ENCODE measurements around the gene AGR2.
A peak's percentile ranks its signal among the peaks of the same experiment; 100 is the strongest.

AGR2 gene

GRCh38 chr7:16838891-16839290 is 34.1 kb upstream of the AGR2 start:
- Histone ChIP-seq H3K27me3 (ENCODE audit: control insufficient read depth, insufficient read depth, low read length) (no peaks in the 10 kb centered on the region), H3K9me3 (ENCODE audit: control insufficient read depth, low read length) (no peaks in the 10 kb centered on the region), H3K9ac (ENCODE audit: low read length) (no peak overlapping the region), H3K36me3 (ENCODE audit: control insufficient read depth, insufficient read depth, low read length) (no peaks in the 10 kb centered on the region), H3K4me1 (ENCODE audit: control insufficient read depth, insufficient read depth, low read length) (no peaks in the 10 kb centered on the region), H3K4me3 (ENCODE audit: low read length) (no peak overlapping the region)

DNA sequence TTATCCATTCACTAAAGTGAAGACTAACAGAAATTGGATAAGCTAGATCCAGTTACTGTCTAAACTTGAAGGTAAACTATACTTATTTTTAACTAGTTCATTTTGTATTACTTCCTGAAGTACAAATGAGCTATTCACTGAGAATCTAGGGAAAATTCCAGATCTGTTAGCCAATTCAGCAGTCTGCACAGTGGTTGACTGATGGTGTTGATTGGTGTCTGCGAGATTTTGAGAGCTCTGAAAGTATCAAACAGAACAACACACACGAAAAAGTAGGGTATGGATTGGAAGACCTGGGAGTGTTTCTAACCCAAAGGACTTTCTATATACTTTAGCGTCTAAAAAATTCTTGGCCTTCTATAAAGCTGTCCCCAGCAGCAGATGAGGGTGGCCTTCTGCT is 33.6 kb upstream of the AGR2 start:
- no peaks in the 10 kb centered on the region for H3K27me3 ChIP-seq (ENCODE audit: control insufficient read depth, insufficient read depth, low read length)

DNA sequence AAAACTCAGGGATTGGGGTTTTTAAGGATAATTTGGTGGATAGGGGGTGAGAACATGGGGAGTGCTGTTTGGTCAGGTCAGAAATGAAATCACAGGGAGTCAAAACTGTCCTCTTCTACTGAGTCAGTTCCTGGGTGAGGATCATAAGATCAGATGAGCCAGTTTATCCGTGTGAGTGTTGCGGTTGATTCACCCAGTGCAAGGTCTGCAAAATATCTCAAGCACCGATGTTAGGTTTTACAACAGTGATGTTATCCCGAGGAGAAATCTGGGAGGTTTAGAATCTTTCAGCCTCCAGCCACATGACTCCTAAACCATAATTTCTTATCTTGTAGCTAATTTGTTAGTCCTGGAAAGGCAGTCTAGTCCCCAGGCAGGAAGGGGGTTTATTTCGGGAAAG is 31.7 kb upstream of the AGR2 start:
- no peaks in the 10 kb centered on the region for H3K4me1 ChIP-seq (ENCODE audit: control insufficient read depth, insufficient read depth, low read length)
- H3K9me3 ChIP-seq (ENCODE audit: control insufficient read depth, low read length): no peaks in the 10 kb centered on the region
- H3K9ac ChIP-seq (ENCODE audit: low read length): no peak overlapping the region
- H3K4me3 ChIP-seq (ENCODE audit: low read length): no peak overlapping the region
- H3K27me3 ChIP-seq (ENCODE audit: control insufficient read depth, insufficient read depth, low read length): no peaks in the 10 kb centered on the region
- no peaks in the 10 kb centered on the region for H3K36me3 ChIP-seq (ENCODE audit: control insufficient read depth, insufficient read depth, low read length)

More for the DNA sequence above, 33.6 kb upstream of the AGR2 start:
- Histone ChIP-seq H3K9me3 (ENCODE audit: control insufficient read depth, low read length) (no peaks in the 10 kb centered on the region), H3K36me3 (ENCODE audit: control insufficient read depth, insufficient read depth, low read length) (no peaks in the 10 kb centered on the region), H3K9ac (ENCODE audit: low read length) (no peak overlapping the region), H3K4me1 (ENCODE audit: control insufficient read depth, insufficient read depth, low read length) (no peaks in the 10 kb centered on the region), H3K4me3 (ENCODE audit: low read length) (no peak overlapping the region)

DNA sequence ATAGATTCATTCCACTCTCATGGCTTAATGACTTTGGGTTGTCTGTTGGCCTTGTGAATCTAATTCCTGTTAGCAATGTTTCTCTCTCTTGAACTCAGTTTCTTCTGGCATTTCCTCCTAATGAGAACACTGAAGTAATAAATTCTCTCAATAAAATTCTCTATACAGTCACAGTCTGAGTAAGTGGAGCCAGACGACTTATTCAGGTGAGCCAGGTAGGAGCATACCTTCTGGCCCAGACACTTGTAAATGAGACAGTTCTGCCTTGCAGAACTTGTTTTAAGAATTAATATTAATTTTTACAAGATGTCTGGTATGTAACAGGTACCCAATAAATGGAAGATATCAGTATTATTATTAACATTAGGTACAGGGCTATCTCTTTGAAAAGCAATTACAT is 28.6 kb upstream of the AGR2 start:
- Histone ChIP-seq H3K4me1 (ENCODE audit: control insufficient read depth, insufficient read depth, low read length) (no peaks in the 10 kb centered on the region), H3K36me3 (ENCODE audit: control insufficient read depth, insufficient read depth, low read length) (no peaks in the 10 kb centered on the region), H3K9me3 (ENCODE audit: control insufficient read depth, low read length) (no peaks in the 10 kb centered on the region), H3K9ac (ENCODE audit: low read length) (no peak overlapping the region), H3K27me3 (ENCODE audit: control insufficient read depth, insufficient read depth, low read length) (no peaks in the 10 kb centered on the region), H3K4me3 (ENCODE audit: low read length) (no peak overlapping the region)

DNA sequence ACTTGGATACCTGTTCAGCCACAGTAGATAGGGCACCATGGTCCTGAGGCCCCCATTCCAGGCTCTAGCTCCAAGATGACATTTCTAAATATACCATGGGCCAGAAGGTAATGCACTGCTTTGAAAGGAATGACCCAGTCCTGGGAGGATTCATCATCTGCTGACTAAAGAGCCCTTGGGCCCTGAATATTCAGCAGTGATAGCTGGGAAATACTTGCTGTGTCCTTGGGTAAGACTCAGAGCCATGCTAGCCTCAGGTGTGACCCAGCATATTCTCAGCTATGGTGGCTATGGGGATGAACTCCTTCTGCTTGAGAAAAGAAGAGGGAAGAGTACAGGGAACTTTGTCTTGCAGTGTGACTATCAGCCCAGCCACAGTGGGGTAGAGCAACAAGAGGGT is 21.3 kb upstream of the AGR2 start:
- Histone ChIP-seq H3K9ac (ENCODE audit: low read length) (no peak overlapping the region), H3K9me3 (ENCODE audit: control insufficient read depth, low read length) (no peaks in the 10 kb centered on the region), H3K27me3 (ENCODE audit: control insufficient read depth, insufficient read depth, low read length) (no peaks in the 10 kb centered on the region), H3K36me3 (ENCODE audit: control insufficient read depth, insufficient read depth, low read length) (no peaks in the 10 kb centered on the region), H3K4me3 (ENCODE audit: low read length) (no peak overlapping the region), H3K4me1 (ENCODE audit: control insufficient read depth, insufficient read depth, low read length) (peaks cover 10% of the 10 kb centered on the region)

GRCh38 chr7:16822029-16822428 is 17.2 kb upstream of the AGR2 start:
- no peak overlapping the region for H3K9ac ChIP-seq (ENCODE audit: low read length)
- peaks cover 29% of the 10 kb centered on the region for H3K4me1 ChIP-seq (ENCODE audit: control insufficient read depth, insufficient read depth, low read length)
- H3K36me3 ChIP-seq (ENCODE audit: control insufficient read depth, insufficient read depth, low read length): no peaks in the 10 kb centered on the region
- H3K9me3 ChIP-seq (ENCODE audit: control insufficient read depth, low read length): no peaks in the 10 kb centered on the region
- no peaks in the 10 kb centered on the region for H3K27me3 ChIP-seq (ENCODE audit: control insufficient read depth, insufficient read depth, low read length)
- no peak overlapping the region for H3K4me3 ChIP-seq (ENCODE audit: low read length)

GRCh38 chr7:16818732-16819131 is 13.9 kb upstream of the AGR2 start:
- Histone ChIP-seq H3K9ac (ENCODE audit: low read length) (no peak overlapping the region), H3K36me3 (ENCODE audit: control insufficient read depth, insufficient read depth, low read length) (no peaks in the 10 kb centered on the region), H3K4me3 (ENCODE audit: low read length) (no peak overlapping the region), H3K9me3 (ENCODE audit: control insufficient read depth, low read length) (no peaks in the 10 kb centered on the region), H3K27me3 (ENCODE audit: control insufficient read depth, insufficient read depth, low read length) (no peaks in the 10 kb centered on the region), H3K4me1 (ENCODE audit: control insufficient read depth, insufficient read depth, low read length) (peaks cover 62% of the 10 kb centered on the region)

- H3K9ac ChIP-seq (ENCODE audit: low read length): no peak overlapping the region
- H3K4me3 ChIP-seq (ENCODE audit: low read length): no peak overlapping the region
- H3K9me3 ChIP-seq (ENCODE audit: control insufficient read depth, low read length): no peaks in the 10 kb centered on the region
- H3K4me1 ChIP-seq (ENCODE audit: control insufficient read depth, insufficient read depth, low read length): peaks cover 71% of the 10 kb centered on the region
- no peaks in the 10 kb centered on the region for H3K36me3 ChIP-seq (ENCODE audit: control insufficient read depth, insufficient read depth, low read length)
- no peaks in the 10 kb centered on the region for H3K27me3 ChIP-seq (ENCODE audit: control insufficient read depth, insufficient read depth, low read length)
These were observed 12.7 kb upstream of the AGR2 start for GRCh38 chr7:16817536-16817935.

- Histone ChIP-seq H3K9me3 (ENCODE audit: control insufficient read depth, low read length) (no peaks in the 10 kb centered on the region), H3K4me3 (ENCODE audit: low read length) (no peak overlapping the region), H3K9ac (ENCODE audit: low read length) (no peak overlapping the region), H3K27me3 (ENCODE audit: control insufficient read depth, insufficient read depth, low read length) (no peaks in the 10 kb centered on the region), H3K4me1 (ENCODE audit: control insufficient read depth, insufficient read depth, low read length) (peaks cover 69% of the 10 kb centered on the region), H3K36me3 (ENCODE audit: control insufficient read depth, insufficient read depth, low read length) (no peaks in the 10 kb centered on the region)
These were observed 12.0 kb upstream of the AGR2 start for GRCh38 chr7:16816824-16817223.

GRCh38 chr7:16815001-16815400 is 10.2 kb upstream of the AGR2 start:
- Histone ChIP-seq H3K36me3 (ENCODE audit: control insufficient read depth, insufficient read depth, low read length) (no peaks in the 10 kb centered on the region), H3K9ac (ENCODE audit: low read length) (peak overlapping the region; percentile 32), H3K4me1 (ENCODE audit: control insufficient read depth, insufficient read depth, low read length) (peaks cover 70% of the 10 kb centered on the region), H3K9me3 (ENCODE audit: control insufficient read depth, low read length) (no peaks in the 10 kb centered on the region), H3K4me3 (ENCODE audit: low read length) (no peak overlapping the region), H3K27me3 (ENCODE audit: control insufficient read depth, insufficient read depth, low read length) (no peaks in the 10 kb centered on the region)

DNA sequence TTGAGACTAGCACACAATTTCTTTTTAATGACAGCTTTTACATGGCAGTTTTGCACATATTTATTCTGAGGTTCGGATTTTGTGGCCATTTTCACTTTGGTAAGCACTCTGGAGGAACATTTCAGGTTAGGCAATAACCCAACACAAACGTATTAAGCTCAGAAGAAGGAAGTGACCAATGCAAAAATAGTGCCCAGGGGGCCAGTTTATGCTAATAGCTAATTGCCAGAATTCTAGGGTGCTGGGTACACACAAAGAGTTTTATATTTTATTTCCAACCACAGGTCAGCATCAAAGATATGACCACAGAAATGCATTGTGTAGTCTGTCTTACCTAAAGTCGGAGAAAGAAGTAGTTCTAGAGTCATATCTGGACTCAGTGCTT is 8.4 kb upstream of the AGR2 start:
- Histone ChIP-seq H3K4me1 (ENCODE audit: control insufficient read depth, insufficient read depth, low read length) (peaks cover 82% of the 10 kb centered on the region), H3K27me3 (ENCODE audit: control insufficient read depth, insufficient read depth, low read length) (no peaks in the 10 kb centered on the region), H3K9ac (ENCODE audit: low read length) (peak overlapping the region; percentile 63)

DNA sequence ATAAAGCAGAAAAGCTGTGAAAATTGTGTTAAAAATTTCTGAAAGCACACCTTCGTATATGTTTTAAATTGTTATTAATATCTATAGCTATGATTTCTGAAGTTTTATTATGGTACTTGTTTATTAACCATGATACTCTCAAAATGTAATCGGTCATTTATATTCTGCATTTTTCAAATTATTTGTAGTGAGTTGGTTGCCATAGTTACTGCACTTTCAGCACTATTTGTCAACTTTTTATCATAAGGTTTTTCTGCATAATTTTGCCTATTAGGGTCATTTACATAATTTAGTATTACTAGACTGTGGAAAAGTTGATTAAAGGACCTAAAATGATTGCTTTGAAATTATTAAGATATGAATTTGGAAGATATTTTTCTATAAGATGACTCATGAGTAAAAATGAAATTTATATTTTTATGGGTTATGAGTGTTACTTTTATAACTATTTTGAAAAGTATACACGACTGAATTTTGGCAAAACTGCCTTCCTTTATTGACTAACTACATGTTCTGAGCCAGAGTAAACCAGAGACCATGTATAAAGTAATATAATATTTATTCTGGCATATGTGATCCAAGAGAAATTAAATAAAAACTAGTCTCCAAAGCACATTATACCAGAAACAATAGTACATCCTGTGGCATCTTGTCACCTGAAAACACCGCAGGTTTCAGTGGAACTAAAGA is 7.9 kb upstream of the AGR2 start:
- H3K9me3 ChIP-seq (ENCODE audit: control insufficient read depth, low read length): no peaks in the 10 kb centered on the region
- H3K27me3 ChIP-seq (ENCODE audit: control insufficient read depth, insufficient read depth, low read length): no peaks in the 10 kb centered on the region
- no peak overlapping the region for H3K4me3 ChIP-seq (ENCODE audit: low read length)
- H3K4me1 ChIP-seq (ENCODE audit: control insufficient read depth, insufficient read depth, low read length): peaks cover 77% of the 10 kb centered on the region
- no peaks in the 10 kb centered on the region for H3K36me3 ChIP-seq (ENCODE audit: control insufficient read depth, insufficient read depth, low read length)
- peak overlapping the region; percentile 63 for H3K9ac ChIP-seq (ENCODE audit: low read length)

More for the DNA sequence above, 8.4 kb upstream of the AGR2 start:
- no peak overlapping the region for H3K4me3 ChIP-seq (ENCODE audit: low read length)
- H3K36me3 ChIP-seq (ENCODE audit: control insufficient read depth, insufficient read depth, low read length): no peaks in the 10 kb centered on the region
- H3K9me3 ChIP-seq (ENCODE audit: control insufficient read depth, low read length): no peaks in the 10 kb centered on the region

DNA sequence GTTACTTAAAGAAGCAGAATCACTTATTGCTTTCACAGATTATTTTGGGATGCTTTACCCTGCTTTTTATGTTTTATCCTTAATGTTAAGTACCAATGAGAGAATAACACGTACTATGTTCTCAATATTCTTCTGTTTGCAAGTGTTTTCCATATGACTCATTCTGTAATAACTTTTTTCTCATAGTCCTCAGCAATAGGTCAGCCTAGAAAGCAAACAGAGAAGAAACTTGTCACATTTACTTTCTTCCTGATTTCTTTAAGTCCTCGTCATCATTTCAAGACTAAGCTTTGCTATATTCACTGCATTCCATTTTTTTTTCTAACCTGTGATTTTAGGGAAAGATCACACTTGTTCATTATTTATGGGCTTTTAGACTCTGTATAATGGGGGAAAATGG is 6.8 kb upstream of the AGR2 start:
- peak overlapping the region; percentile 63 for H3K9ac ChIP-seq (ENCODE audit: low read length)
- no peaks in the 10 kb centered on the region for H3K27me3 ChIP-seq (ENCODE audit: control insufficient read depth, insufficient read depth, low read length)
- H3K36me3 ChIP-seq (ENCODE audit: control insufficient read depth, insufficient read depth, low read length): no peaks in the 10 kb centered on the region
- H3K4me1 ChIP-seq (ENCODE audit: control insufficient read depth, insufficient read depth, low read length): peaks cover 69% of the 10 kb centered on the region
- no peaks in the 10 kb centered on the region for H3K9me3 ChIP-seq (ENCODE audit: control insufficient read depth, low read length)
- no peak overlapping the region for H3K4me3 ChIP-seq (ENCODE audit: low read length)

All from mucosa of stomach (tissue), 1 donor.